Trophoblast cell (in vitro differentiated cells and primary cell): ENCODE measurements around the gene CD2AP.

ENCODE experiments used
- DNase-seq, 2 donors: peaks; one replicate each; pipeline ENCODE4 v3.0.0-alpha.2; 2016
- H2AFZ ChIP-seq: 2 replicates; pipeline ENCODE4 v1.6.1; 2013; ENCODE audit warnings: low read length, moderate library complexity, mild to moderate bottlenecking; ENCODE audit not compliant: insufficient read depth, poor library complexity
- H2AK5ac ChIP-seq: 2 replicates; pipeline ENCODE4 v1.6.1; 2013; ENCODE audit warnings: mild to moderate bottlenecking, low read length
- H2BK120ac ChIP-seq: 2 replicates; pipeline ENCODE4 v1.6.1; 2013; ENCODE audit warnings: low read length, mild to moderate bottlenecking, moderate library complexity; ENCODE audit not compliant: insufficient read depth, poor library complexity
- H2BK12ac ChIP-seq: 2 replicates; pipeline ENCODE4 v1.6.1; 2013; ENCODE audit warnings: mild to moderate bottlenecking, low read length, moderate library complexity
- H2BK5ac ChIP-seq: 2 replicates; pipeline ENCODE4 v1.6.1; 2013; ENCODE audit warnings: low read length, low read depth, moderate library complexity, mild to moderate bottlenecking; ENCODE audit not compliant: poor library complexity
- H3K14ac ChIP-seq: 2 replicates; pipeline ENCODE4 v1.6.1; 2013; ENCODE audit warnings: mild to moderate bottlenecking, low read length
- H3K18ac ChIP-seq: 2 replicates; pipeline ENCODE4 v1.6.1; 2013; ENCODE audit warnings: mild to moderate bottlenecking, low read length
- H3K23ac ChIP-seq: 2 replicates; pipeline ENCODE4 v1.6.1; 2013; ENCODE audit warnings: low read length
- H3K27ac ChIP-seq: 2 replicates; pipeline ENCODE4 v1.5.1; 2013; ENCODE audit warnings: low read depth, mild to moderate bottlenecking, inconsistent platforms, low read length, moderate library complexity
- H3K27me3 ChIP-seq: 2 replicates; pipeline ENCODE4 v1.6.1; 2013; ENCODE audit warnings: inconsistent platforms, mild to moderate bottlenecking, low read length, moderate library complexity; ENCODE audit not compliant: insufficient read depth
- H3K36me3 ChIP-seq, 2 experiments: 1 replicate in 1 of 2; 2 replicates in 1 of 2; pipeline ENCODE4 v1.6.1; 2013; ENCODE audit warnings: low read length in 2 of 2, mild to moderate bottlenecking in 2 of 2, moderate library complexity in 1 of 2; ENCODE audit not compliant: insufficient read depth in 2 of 2, control insufficient read depth in 1 of 2
- H3K4ac ChIP-seq: 2 replicates; pipeline ENCODE4 v1.6.1; 2013; ENCODE audit warnings: low read depth, mild to moderate bottlenecking, low read length, moderate library complexity
- H3K4me1 ChIP-seq, 2 experiments: 1 replicate in 1 of 2; 2 replicates in 1 of 2; pipeline ENCODE4 v1.6.1; 2013; ENCODE audit warnings: low read length in 2 of 2, mild to moderate bottlenecking in 2 of 2, moderate library complexity in 1 of 2; ENCODE audit not compliant: insufficient read depth in 2 of 2, control insufficient read depth in 1 of 2
- H3K4me2 ChIP-seq: 2 replicates; pipeline ENCODE4 v1.6.1; 2013; ENCODE audit warnings: inconsistent platforms, mild to moderate bottlenecking, low read length, moderate library complexity
- H3K4me3 ChIP-seq: 2 replicates; pipeline ENCODE4 v1.5.1; 2013; ENCODE audit warnings: mild to moderate bottlenecking, low read depth, low read length, inconsistent platforms
- H3K79me1 ChIP-seq: one replicate; pipeline ENCODE4 v1.6.1; 2013; ENCODE audit warnings: low read length
- H3K79me2 ChIP-seq: 2 replicates; pipeline ENCODE4 v1.6.1; 2013; ENCODE audit warnings: low read length, mild to moderate bottlenecking; ENCODE audit not compliant: control insufficient read depth, insufficient read depth, poor library complexity
- H3K9ac ChIP-seq: 2 replicates; pipeline ENCODE4 v1.6.1; 2013; ENCODE audit warnings: mild to moderate bottlenecking, low read length
- H3K9me3 ChIP-seq: 2 replicates; pipeline ENCODE4 v1.6.1; 2013; ENCODE audit warnings: low read depth, mild to moderate bottlenecking, control low read depth, inconsistent platforms, low read length; ENCODE audit not compliant: insufficient read depth
- H4K12ac ChIP-seq: 2 replicates; pipeline ENCODE4 v1.6.1; 2013; ENCODE audit warnings: low read depth, mild to moderate bottlenecking, low read length, moderate library complexity
- H4K8ac ChIP-seq: 2 replicates; pipeline ENCODE4 v1.6.1; 2013; ENCODE audit warnings: low read depth, mild to moderate bottlenecking, low read length, moderate library complexity
- H4K91ac ChIP-seq: one replicate; pipeline ENCODE4 v1.6.1; 2013; ENCODE audit warnings: low read depth, mild to moderate bottlenecking, low read length, moderate library complexity
- WGBS: extraction: QIAGEN DNeasy Blood & Tissue Kit; methylation state at CpG from one replicate; pipeline ENCODE4 v1.1.7; 2013; ENCODE audit warnings: missing lambda C conversion rate; ENCODE audit not compliant: insufficient read length, insufficient coverage; ENCODE audit errors: extremely low coverage; 5-methylcytosine and 5-hydroxymethylcytosine counted together

The CD2AP gene

DNA sequence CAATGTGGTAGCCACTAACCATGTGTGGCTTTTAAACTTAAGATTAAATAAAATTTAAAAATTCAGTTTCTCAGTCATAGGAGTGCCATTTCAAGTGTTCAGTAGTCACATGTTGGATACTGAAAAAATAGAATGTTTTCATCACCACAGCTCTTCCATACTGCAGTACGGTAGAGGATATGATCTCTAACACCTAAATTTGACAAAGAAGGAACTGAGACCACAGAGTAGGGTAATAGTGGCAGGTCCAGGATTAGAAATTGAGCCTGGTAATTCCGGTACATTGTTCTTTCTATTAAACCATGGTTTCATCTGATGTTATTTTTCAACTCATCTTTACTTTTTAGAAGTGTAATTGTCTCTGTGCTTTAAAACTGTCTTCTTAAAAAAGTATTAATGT, 104.0 kb downstream of the CD2AP start:
- H2AFZ ChIP-seq = no peak overlapping the region
- H4K12ac ChIP-seq = no peak overlapping the region
- no peaks in the 10 kb centered on the region for H3K9me3 ChIP-seq
- H3K4me1 ChIP-seq = no peaks in the 10 kb centered on the region
- H4K8ac ChIP-seq = no peak overlapping the region
- no peak overlapping the region for H3K27ac ChIP-seq
- no peaks in the 10 kb centered on the region for H3K79me2 ChIP-seq
- H2AK5ac ChIP-seq = no peak overlapping the region
- H3K4me2 ChIP-seq = no peak overlapping the region
- no peak overlapping the region for H2BK12ac ChIP-seq
- WGBS = no CpG with 5 or more reads among the region's 2 CpGs
- H3K23ac ChIP-seq = no peak overlapping the region
- no peak overlapping the region for H3K14ac ChIP-seq
- no peak overlapping the region for H4K91ac ChIP-seq
- H3K4ac ChIP-seq = no peak overlapping the region
- no peak overlapping the region for H2BK5ac ChIP-seq
- no peak overlapping the region for H3K9ac ChIP-seq
- no peak for DNase-seq
- peaks cover 2% of the 10 kb centered on the region in 2 experiments for H3K36me3 ChIP-seq
- no peak overlapping the region for H2BK120ac ChIP-seq
- no peak overlapping the region for H3K18ac ChIP-seq
- no peaks in the 10 kb centered on the region for H3K79me1 ChIP-seq
- no peaks in the 10 kb centered on the region for H3K27me3 ChIP-seq
- H3K4me3 ChIP-seq = no peak overlapping the region

DNA sequence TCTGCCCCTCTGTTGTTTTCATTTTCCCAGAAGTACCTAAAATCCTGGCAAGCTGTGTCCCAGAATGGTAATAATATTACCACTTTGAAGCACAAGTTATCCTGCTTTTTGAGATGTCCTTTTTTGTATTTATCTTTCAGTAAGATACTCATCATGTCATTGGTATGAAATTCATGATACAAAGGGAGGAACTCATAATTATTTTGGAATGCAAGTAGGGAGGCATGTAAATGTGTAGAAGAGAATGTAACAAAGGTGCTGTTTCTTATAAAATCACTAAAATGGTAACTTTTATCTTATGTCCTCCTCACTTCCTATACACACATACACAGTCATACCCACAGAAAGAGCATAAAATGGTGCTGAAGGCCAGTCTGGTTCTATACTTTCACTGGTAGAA, 109.9 kb downstream of the CD2AP start:
- no peak overlapping the region for H4K12ac ChIP-seq
- no peaks in the 10 kb centered on the region for H3K4me1 ChIP-seq
- no peak overlapping the region for H3K18ac ChIP-seq
- no peak overlapping the region for H3K4me2 ChIP-seq
- H3K27me3 ChIP-seq = no peaks in the 10 kb centered on the region
- no peak overlapping the region for H2BK120ac ChIP-seq
- no peak overlapping the region for H2BK5ac ChIP-seq
- no peak overlapping the region for H3K4ac ChIP-seq
- peaks cover 0 to 3% of the 10 kb centered on the region in 2 experiments for H3K36me3 ChIP-seq
- H4K91ac ChIP-seq = no peak overlapping the region
- H3K4me3 ChIP-seq = no peak overlapping the region
- H3K27ac ChIP-seq = no peak overlapping the region
- H3K14ac ChIP-seq = no peak overlapping the region
- H2AK5ac ChIP-seq = no peak overlapping the region
- peak in 1 of 2 donors; percentile 21 for DNase-seq
- H3K23ac ChIP-seq = no peak overlapping the region
- H3K79me2 ChIP-seq = no peaks in the 10 kb centered on the region
- no peak overlapping the region for H2AFZ ChIP-seq
- H4K8ac ChIP-seq = no peak overlapping the region
- H3K79me1 ChIP-seq = no peaks in the 10 kb centered on the region
- no peak overlapping the region for H3K9ac ChIP-seq
- no peak overlapping the region for H2BK12ac ChIP-seq
- no peaks in the 10 kb centered on the region for H3K9me3 ChIP-seq

DNA sequence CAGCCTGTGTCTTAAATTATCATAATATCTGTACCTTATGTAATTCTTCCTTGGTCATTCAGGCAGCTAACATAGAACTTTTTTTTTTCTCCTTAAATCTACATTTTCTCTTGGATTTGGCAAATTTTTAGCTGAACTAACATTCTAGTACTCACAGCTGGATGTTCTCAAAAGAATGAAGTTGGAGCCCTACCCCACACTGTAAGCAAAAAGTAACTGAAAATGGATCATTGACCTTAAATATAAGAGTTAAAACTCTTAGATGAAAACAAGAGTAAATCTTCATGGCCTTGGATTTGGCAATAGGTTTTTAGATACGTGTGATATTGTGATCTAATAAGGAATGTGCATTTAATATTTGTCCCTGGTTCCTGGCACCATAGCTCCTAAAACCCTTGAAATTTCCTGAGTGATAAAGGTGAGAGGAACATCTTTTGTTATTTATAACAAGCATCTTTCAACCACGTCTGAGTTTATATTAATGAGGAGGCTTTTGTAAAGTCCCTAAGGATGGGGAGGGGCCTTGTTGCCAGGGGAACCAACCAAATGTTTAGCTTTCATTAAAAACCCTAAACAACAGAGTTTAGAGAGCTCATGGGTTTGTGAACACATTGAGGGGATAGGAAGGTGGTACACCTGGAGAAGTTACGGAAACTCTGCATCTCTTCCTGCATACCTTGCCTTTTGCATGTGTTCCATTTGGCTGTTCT, 114.7 kb downstream of the CD2AP start:
- H3K79me1 ChIP-seq = no peaks in the 10 kb centered on the region
- no peak overlapping the region for H4K91ac ChIP-seq
- no CpG with 5 or more reads among the region's 3 CpGs for WGBS
- H3K79me2 ChIP-seq = no peaks in the 10 kb centered on the region
- no peak for DNase-seq
- no peak overlapping the region for H2BK12ac ChIP-seq
- H3K9me3 ChIP-seq = no peaks in the 10 kb centered on the region
- H3K27me3 ChIP-seq = no peaks in the 10 kb centered on the region
- no peak overlapping the region for H3K18ac ChIP-seq
- no peak overlapping the region for H4K8ac ChIP-seq
- no peak overlapping the region for H3K4ac ChIP-seq
- H3K27ac ChIP-seq = no peak overlapping the region
- H2AK5ac ChIP-seq = no peak overlapping the region
- peaks cover 3 to 9% of the 10 kb centered on the region in 2 experiments for H3K36me3 ChIP-seq
- H2BK120ac ChIP-seq = no peak overlapping the region
- H2AFZ ChIP-seq = no peak overlapping the region
- no peak overlapping the region for H3K9ac ChIP-seq
- no peak overlapping the region for H3K14ac ChIP-seq
- H4K12ac ChIP-seq = no peak overlapping the region
- H3K4me3 ChIP-seq = no peak overlapping the region
- no peak overlapping the region for H2BK5ac ChIP-seq
- no peaks in the 10 kb centered on the region for H3K4me1 ChIP-seq
- no peak overlapping the region for H3K4me2 ChIP-seq
- no peak overlapping the region for H3K23ac ChIP-seq

DNA sequence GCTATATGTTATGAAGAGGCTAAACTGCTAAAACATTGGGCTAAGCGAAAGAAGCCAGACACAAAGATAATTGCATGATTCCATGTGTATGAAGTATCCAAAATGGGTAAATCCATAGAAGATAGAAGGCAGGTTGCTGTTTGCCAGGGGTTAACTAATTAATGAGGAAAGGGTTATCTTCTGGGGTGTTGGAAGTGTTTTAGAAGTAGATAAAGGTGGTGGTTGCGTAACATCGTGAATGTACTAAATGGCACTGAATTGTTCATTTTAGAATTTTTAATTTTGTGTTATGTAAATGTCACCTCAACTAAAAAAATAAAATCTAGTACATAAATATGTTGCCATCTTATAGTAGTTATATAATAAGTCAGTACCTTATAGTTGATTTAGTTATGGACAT, 116.4 kb downstream of the CD2AP start:
- no peaks in the 10 kb centered on the region for H3K79me1 ChIP-seq
- H4K12ac ChIP-seq = no peak overlapping the region
- no peak for DNase-seq
- no peaks in the 10 kb centered on the region for H3K27me3 ChIP-seq
- H4K91ac ChIP-seq = no peak overlapping the region
- H3K14ac ChIP-seq = no peak overlapping the region
- H3K4ac ChIP-seq = no peak overlapping the region
- no peak overlapping the region for H3K4me2 ChIP-seq
- H2AK5ac ChIP-seq = no peak overlapping the region
- H3K18ac ChIP-seq = no peak overlapping the region
- no peak overlapping the region for H3K4me3 ChIP-seq
- no peak overlapping the region for H2BK12ac ChIP-seq
- WGBS = 100% methylated on average over 2 of the region's 3 CpGs
- no peaks in the 10 kb centered on the region for H3K9me3 ChIP-seq
- no peak overlapping the region for H4K8ac ChIP-seq
- H2BK5ac ChIP-seq = no peak overlapping the region
- H3K4me1 ChIP-seq = no peaks in the 10 kb centered on the region
- peaks cover 7 to 16% of the 10 kb centered on the region in 2 experiments for H3K36me3 ChIP-seq
- no peak overlapping the region for H3K27ac ChIP-seq
- no peaks in the 10 kb centered on the region for H3K79me2 ChIP-seq
- H3K23ac ChIP-seq = no peak overlapping the region
- H2AFZ ChIP-seq = no peak overlapping the region
- H3K9ac ChIP-seq = no peak overlapping the region
- no peak overlapping the region for H2BK120ac ChIP-seq
